Measurements from ENCODE around the gene TM4SF1.

GRCh38 chr3:149411583-149411982 lies 34.1 kb upstream of the TM4SF1 start:
- TF ChIP-seq CTCF (IDR thresholded peaks at IDR 0.05; ENCODE audit: insufficient read depth, low read depth, low read length) (no peak), EZH2 (IDR thresholded peaks at IDR 0.05; ENCODE audit: insufficient read depth, low read length) (no peak)
